T-helper 1 cell treated with Interleukin-12 subunit alpha and Interleukin-12 subunit beta and Interleukin-4 antibody, amounts not matched to agents 30 μg/mL and 1 μg/mL, for 36 hours (primary cell): Measurements from ENCODE around the gene CYP2A7.
"Not testable (repeated sequence)": the region's sequence is repeated elsewhere in the genome, so short reads cannot be mapped to it uniquely, and the experiment has no call there.

Experiments used
- H3K27ac Mint-ChIP-seq: one replicate; pipeline ENCODE4 v1.8.0; 2021; ENCODE audit warnings: mild to moderate bottlenecking, mixed read lengths
- H3K27me3 Mint-ChIP-seq: one replicate; pipeline ENCODE4 v1.8.0; 2021; ENCODE audit warnings: low read depth, mixed read lengths
- H3K36me3 Mint-ChIP-seq: one replicate; pipeline ENCODE4 v1.8.0; 2021; ENCODE audit warnings: low read depth, mixed read lengths
- H3K4me1 Mint-ChIP-seq: one replicate; pipeline ENCODE4 v1.8.0; 2021; ENCODE audit warnings: low read depth, mixed read lengths
- H3K4me3 Mint-ChIP-seq: one replicate; pipeline ENCODE4 v1.8.0; 2021; ENCODE audit warnings: mild to moderate bottlenecking, moderate library complexity, mixed read lengths
- H3K9me3 Mint-ChIP-seq: one replicate; pipeline ENCODE4 v1.8.0; 2021; ENCODE audit warnings: mixed read lengths

CYP2A7 gene

DNA sequence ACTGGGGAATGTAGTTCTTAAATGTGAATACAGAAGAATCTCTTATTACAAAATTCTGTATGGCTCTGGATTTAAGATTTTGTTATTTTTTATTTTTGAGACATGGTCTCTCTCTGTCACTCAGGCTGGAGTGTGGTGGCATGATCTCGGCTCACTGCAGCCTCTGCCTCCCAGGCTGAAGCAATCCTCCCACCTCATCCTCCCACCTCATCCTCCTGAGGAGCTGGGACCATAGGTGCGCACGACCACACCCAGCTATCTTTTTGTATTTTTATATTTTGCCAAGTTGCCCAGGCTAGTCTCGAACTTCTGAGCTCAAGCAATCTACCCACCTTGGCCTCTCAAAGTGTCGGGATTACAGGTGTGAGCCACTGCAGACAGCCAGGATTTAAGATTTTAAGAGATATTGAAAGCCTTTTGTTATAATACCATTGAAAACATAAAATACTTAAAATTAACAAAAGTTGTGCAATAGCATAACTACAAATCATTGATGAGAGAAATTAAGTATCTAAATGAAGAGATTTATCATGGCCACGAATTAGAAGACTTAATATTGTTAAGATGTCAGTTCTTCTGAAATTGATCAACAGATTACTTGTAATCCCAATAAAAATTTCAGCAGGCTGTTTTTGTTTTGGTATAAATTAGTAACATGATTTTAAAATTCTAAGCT, 45.1 kb downstream of the CYP2A7 start:
- peaks cover 22% of the 10 kb centered on the region for H3K27me3 Mint-ChIP-seq
- peaks cover 5% of the 10 kb centered on the region for H3K4me1 Mint-ChIP-seq
- H3K36me3 Mint-ChIP-seq: no peaks in the 10 kb centered on the region
- no peak overlapping the region for H3K4me3 Mint-ChIP-seq
- H3K9me3 Mint-ChIP-seq: no peaks in the 10 kb centered on the region
- H3K27ac Mint-ChIP-seq: no peak overlapping the region

DNA sequence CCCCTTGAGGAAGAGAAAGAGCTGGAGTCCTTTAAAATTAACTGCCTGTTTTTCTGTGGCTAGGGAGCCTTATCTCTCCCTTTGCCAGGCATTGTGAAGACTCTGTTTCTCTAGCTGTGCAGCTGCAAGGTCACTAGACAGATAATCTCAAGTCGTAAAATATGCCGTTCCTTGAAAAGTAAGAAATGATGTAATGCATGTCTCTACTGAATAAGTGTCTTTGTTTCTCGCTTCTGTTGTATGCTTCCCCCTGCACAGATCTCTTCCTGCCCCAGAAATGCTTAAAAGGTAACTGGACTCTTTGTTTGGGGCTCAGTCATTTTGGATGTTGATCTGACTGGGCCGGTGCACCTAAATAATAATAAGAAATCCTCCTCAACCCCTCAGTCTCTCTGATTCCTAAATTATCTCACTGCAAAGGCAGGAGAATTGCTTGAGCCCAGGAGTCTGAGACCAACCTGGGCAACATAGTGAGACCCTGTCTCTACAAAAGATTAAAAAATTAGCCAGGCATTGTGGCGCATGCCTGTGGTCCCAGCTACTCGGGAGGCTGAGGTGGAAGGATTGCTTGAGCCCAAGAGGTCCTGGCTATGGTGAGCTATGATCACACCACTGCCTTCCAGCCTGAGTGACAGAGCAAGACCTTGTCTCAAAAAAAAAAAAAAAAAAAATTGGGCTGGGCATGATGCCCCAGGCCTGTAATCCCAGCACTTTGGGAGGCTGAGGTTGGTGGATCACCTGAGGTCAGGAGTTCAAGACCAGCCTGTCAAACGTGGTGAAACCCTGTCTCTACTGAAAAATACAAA, 48.1 kb downstream of the CYP2A7 start:
- H3K27me3 Mint-ChIP-seq, H3K36me3 Mint-ChIP-seq, H3K9me3 Mint-ChIP-seq, H3K27ac Mint-ChIP-seq, H3K4me3 Mint-ChIP-seq, H3K4me1 Mint-ChIP-seq: not testable (repeated sequence)

DNA sequence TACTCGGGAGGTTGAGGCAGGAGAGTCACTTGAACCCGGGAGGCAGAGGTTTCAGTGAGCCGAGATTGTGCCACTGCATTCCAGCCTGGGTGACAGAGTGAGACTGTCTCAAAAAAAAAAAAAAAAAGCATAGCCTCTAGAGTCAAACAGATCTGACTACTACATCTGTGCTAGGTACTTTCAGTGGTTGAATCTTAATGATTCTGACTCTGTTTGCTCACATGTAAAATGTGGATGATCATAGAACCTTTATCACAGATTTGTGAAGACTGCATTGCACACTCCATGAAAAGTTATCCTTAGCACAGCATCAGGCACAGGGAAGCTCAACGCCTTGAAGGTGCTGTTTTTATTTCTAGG, 49.6 kb downstream of the CYP2A7 start:
- H3K27ac Mint-ChIP-seq, H3K36me3 Mint-ChIP-seq, H3K9me3 Mint-ChIP-seq, H3K4me1 Mint-ChIP-seq, H3K4me3 Mint-ChIP-seq, H3K27me3 Mint-ChIP-seq: not testable (repeated sequence)

DNA sequence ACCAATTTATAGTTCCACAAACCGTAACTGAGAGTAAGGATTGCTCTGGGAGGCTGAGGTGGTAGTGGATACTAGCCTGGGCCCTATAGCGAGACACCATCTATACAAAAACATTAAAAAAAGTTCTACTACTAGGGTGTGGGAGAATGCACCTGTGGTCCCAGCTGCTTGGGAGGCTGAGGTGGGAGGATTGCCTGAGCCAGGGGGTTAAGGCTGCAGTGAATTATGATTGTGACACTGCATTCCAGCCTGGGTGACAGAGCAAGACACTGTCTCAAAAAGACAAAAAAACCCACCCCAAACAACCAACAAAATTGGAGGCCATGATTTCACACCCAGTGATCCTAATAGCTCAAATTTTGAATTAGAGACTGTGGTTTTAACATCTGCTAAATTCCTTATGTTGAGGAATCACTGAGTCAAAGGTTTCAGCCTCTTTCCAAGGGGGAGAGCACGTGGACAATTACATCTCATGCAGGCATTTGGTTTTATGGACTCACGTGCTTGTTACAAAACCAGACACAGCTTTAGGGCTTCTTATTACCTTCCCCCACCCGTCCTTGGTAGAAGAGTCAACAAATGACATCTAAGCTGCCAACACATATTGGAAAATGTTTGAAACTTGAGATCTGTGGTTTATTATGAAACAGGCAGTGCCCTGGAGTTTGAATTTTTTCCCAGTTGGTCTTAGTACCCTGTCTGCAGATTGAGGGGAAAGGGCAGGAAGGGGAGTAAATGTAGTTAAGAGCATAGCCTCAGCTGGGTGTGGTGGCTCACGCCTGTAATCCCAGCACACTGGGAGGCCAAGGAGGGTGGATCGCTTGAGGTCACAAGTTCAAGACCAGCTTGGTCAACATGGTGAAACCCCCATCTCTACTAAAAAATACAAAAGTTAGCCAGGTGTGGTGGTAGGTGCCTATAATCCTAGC, 50.3 kb downstream of the CYP2A7 start:
- H3K4me1 Mint-ChIP-seq: peaks cover 12% of the 10 kb centered on the region
- H3K27me3 Mint-ChIP-seq: no peaks in the 10 kb centered on the region
- H3K9me3 Mint-ChIP-seq: peaks cover 3% of the 10 kb centered on the region
- no peak overlapping the region for H3K27ac Mint-ChIP-seq
- H3K4me3 Mint-ChIP-seq: no peak overlapping the region
- peaks cover 13% of the 10 kb centered on the region for H3K36me3 Mint-ChIP-seq

DNA sequence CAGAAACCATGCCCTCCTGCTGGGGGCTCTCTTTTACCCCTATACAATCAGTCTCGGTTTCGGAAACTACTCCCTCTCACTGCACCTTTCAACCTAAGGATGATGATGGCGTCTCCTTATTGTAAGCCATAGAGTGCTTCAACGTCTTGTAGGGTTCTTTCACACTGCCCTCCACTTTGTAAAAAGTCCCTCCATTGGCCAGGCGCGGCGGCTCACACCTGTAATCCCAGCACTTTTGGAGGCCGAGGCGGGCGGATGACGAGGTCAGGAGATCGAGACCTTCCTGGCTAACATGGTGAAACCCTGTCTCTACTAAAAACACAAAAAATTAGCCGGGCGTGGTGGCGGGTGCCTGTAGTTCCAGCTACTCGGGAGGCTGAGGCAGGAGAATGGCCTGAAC, 51.3 kb downstream of the CYP2A7 start:
- not testable (repeated sequence) for H3K27me3 Mint-ChIP-seq, H3K4me3 Mint-ChIP-seq, H3K9me3 Mint-ChIP-seq, H3K27ac Mint-ChIP-seq
- Mint-ChIP-seq H3K4me1 (peaks cover 18% of the 10 kb centered on the region), H3K36me3 (peaks cover 16% of the 10 kb centered on the region)

DNA sequence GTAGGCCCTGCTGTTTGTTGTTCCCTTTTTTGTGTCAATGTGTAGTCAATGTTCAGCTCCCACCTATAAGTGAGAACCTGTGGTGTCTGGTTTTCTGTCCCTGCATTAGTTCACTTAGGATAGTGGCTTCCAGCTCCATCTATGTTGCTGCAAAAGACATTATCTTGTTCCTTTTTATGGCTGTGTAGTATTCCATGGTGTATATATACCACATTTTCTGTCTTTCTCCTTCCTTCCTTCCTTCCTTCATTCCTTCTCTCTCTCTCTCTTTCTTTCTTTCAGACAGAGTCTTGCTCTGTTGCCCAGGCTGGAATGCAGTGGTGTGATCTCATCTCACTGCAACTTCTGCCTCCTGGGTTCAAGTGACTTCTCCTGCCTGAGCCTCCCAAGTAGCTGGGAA, 52.8 kb downstream of the CYP2A7 start:
- H3K9me3 Mint-ChIP-seq: peaks cover 3% of the 10 kb centered on the region
- no peak overlapping the region for H3K27ac Mint-ChIP-seq
- no peaks in the 10 kb centered on the region for H3K27me3 Mint-ChIP-seq
- peaks cover 18% of the 10 kb centered on the region for H3K4me1 Mint-ChIP-seq
- H3K4me3 Mint-ChIP-seq: no peak overlapping the region
- peaks cover 16% of the 10 kb centered on the region for H3K36me3 Mint-ChIP-seq

DNA sequence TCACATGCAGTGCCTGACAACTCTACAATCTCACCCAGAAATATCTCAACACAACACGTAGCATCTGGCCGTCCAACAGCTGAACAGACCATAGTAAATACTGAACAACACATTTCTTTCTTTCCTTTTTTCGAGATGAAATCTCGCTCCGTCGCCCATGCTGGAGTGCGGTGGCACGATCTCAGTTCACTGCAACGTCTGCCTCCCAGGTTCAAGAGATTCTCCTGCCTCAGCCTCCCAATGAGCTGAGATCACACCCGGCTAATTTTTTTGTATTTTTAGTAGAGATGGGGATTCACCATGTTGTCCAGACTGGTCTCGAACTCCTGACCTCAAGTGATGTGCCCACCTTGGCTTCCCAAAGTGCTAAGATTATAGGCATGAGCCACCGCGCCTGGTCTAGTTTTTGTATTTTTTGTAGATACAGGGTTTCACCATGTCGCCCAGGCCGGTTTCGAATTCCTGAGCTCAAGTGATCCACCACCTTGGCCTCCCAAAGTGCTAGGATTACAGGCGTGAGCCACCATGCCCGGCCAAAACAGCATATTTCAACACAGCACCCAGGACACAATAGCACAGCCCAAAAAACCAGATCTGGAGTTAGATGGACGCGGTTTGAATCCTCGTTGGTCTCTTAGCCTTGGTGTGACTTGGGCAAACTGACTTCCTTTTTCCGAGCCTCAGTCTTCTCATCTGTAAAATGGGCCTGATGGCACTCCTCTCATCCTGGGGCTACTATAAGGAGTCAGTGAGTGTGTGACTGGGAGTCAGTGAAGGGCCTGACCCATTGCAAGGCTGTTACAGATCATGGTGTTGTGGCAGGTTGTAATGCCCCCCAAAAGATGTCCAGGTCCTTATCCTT, 54.4 kb downstream of the CYP2A7 start:
- no peaks in the 10 kb centered on the region for H3K27me3 Mint-ChIP-seq
- H3K9me3 Mint-ChIP-seq: peaks cover 3% of the 10 kb centered on the region
- no peak overlapping the region for H3K4me3 Mint-ChIP-seq
- H3K4me1 Mint-ChIP-seq: peaks cover 18% of the 10 kb centered on the region
- peaks cover 16% of the 10 kb centered on the region for H3K36me3 Mint-ChIP-seq
- H3K27ac Mint-ChIP-seq: peak overlapping the region; percentile 63

DNA sequence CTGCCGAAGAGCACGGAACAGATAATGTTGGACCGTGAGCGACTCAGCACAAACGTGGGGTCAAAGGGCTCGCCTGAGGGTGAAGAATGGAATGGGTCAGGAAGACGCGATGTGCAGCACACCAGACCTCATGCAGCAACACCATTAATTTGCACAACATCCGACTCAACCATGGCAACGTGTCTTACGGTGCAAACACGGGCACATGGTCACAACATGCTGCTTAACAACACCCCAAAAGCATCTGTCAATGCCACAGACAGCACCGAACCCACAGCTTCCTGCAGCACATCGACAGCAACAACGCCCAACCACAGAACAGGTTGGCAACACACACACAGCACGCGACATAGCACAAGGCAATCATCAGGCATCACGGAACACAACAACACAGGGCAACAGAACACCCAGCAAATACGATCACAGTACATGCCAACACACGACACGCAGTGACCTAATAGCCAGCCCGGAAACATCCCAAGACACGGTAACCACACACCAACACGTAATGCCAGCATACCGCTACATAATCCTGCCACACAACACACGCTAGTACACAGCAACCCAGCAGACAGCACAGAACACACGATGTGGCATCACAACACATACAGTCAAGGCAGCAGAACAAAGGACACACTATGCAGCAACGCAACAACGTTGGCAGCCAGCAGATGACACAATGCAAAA, 55.2 kb downstream of the CYP2A7 start:
- not testable (repeated sequence) for H3K4me3 Mint-ChIP-seq, H3K9me3 Mint-ChIP-seq, H3K27me3 Mint-ChIP-seq
- Mint-ChIP-seq H3K4me1 (peaks cover 16% of the 10 kb centered on the region), H3K27ac (peak overlapping the region; percentile 63), H3K36me3 (peaks cover 16% of the 10 kb centered on the region)

DNA sequence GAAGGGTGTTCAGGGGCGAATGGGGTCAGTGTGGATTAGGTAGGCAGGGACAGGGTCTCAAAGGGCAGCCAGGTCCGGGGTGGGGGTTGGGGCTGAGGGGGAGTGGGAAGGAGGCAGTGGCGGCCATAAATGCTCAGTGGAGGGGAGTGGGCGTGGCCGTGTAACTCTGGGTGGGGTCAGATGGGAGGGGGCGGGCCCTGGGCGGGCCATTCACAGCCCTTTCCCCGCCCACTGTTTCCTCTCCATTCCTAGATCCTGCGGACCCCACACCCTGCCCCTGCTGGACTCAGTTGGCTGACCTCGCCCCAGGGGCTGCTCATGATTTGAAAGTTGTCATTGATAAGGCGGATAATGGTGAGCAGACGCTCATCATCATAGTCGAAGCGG, 55.7 kb downstream of the CYP2A7 start:
- peak overlapping the region; percentile 63 for H3K27ac Mint-ChIP-seq
- not testable (repeated sequence) for H3K9me3 Mint-ChIP-seq, H3K4me3 Mint-ChIP-seq, H3K27me3 Mint-ChIP-seq
- peaks cover 16% of the 10 kb centered on the region for H3K4me1 Mint-ChIP-seq
- peaks cover 16% of the 10 kb centered on the region for H3K36me3 Mint-ChIP-seq

DNA sequence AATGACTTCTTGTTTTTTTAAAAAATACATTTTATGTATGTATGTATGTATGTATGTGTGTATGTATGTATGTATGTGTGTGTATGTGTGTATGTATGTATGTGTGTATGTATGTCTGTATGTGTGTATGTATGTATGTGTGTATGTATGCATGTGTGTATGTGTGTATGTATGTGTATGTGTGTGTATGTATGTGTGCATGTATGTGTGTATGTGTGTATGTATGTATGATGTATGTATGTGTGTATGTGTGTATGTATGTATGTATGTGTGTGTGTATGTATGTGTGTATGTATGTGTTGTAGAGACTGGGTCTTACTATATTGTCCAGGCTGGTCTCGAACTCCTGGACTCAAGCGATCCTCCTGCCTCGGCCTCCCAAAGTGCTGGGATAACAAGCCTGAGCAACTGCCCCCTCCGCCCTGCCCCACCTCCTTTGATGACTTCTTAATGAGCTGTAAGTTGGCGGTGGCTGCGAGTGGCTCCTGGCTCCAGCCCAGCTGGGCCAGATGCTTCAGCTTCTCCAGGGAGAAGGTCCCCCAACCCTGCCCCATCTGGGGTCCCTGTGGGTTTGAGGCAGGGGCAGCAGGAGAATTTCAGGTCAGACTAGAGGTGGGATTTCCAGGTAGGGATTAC, 56.5 kb downstream of the CYP2A7 start:
- not testable (repeated sequence) for H3K4me3 Mint-ChIP-seq, H3K9me3 Mint-ChIP-seq, H3K27me3 Mint-ChIP-seq, H3K27ac Mint-ChIP-seq
- Mint-ChIP-seq H3K36me3 (peaks cover 16% of the 10 kb centered on the region), H3K4me1 (peaks cover 16% of the 10 kb centered on the region)
